Measurements from ENCODE around the gene SPARC. TPM values are rescaled to one million over a fixed set of nuclear protein-coding genes. Genes with fewer than 3 reads are reported as not detected.

Gene SPARC
- total RNA-seq, 2 experiments from 2014 or later, result 0.78 to 0.80 TPM

DNA sequence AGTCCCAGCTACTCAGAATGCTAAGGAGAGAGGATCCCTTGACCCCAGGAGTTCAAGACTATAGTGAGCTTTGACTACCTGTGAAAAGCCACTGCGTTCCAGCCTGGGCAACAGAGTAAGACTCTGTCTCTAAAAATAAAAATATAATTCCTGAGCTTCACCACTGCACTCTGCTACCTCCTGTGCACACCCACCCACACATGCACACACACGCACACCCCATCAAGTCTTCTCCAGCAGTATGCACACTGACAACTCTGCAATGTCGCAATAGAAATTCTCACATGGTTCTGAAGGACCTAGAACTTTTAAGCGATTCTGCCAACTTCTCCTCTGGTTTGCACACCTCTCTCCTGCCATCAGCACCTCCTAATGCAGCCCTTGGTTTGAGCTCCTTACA lies 48.1 kb downstream of the SPARC start:
- Histone ChIP-seq H3K4me3 (ENCODE audit: low read length) (no peak overlapping the region), H3K4me1 (ENCODE audit: insufficient read depth, low read length) (peaks cover 4% of the 10 kb centered on the region), H3K9me3 (ENCODE audit: control insufficient read depth in 1 of 2, insufficient read depth in 1 of 2, low read length in 2 of 2) (no peaks in the 10 kb centered on the region), H3K27ac (ENCODE audit: low read depth in 1 of 2, low read length in 2 of 2) (no peak overlapping the region), H3K27me3 (ENCODE audit: control insufficient read depth in 1 of 2, insufficient read depth in 2 of 2, low read length in 2 of 2) (no peaks in the 10 kb centered on the region), H3K36me3 (ENCODE audit: insufficient read depth, low read length) (no peaks in the 10 kb centered on the region)
- Mint-ChIP-seq H3K27ac (no peak overlapping the region), H3K36me3 (ENCODE audit: low read depth) (no peaks in the 10 kb centered on the region), H3K27me3 (no peaks in the 10 kb centered on the region), H3K4me3 (no peak overlapping the region), H3K4me1 (ENCODE audit: low read depth) (peaks cover 12% of the 10 kb centered on the region), H3K9me3 (no peaks in the 10 kb centered on the region)
- TF ChIP-seq, protein P1, sequence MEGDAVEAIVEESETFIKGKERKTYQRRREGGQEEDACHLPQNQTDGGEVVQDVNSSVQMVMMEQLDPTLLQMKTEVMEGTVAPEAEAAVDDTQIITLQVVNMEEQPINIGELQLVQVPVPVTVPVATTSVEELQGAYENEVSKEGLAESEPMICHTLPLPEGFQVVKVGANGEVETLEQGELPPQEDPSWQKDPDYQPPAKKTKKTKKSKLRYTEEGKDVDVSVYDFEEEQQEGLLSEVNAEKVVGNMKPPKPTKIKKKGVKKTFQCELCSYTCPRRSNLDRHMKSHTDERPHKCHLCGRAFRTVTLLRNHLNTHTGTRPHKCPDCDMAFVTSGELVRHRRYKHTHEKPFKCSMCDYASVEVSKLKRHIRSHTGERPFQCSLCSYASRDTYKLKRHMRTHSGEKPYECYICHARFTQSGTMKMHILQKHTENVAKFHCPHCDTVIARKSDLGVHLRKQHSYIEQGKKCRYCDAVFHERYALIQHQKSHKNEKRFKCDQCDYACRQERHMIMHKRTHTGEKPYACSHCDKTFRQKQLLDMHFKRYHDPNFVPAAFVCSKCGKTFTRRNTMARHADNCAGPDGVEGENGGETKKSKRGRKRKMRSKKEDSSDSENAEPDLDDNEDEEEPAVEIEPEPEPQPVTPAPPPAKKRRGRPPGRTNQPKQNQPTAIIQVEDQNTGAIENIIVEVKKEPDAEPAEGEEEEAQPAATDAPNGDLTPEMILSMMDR (IDR thresholded peaks at IDR 0.05), result no peak
- POLR2A ChIA-PET, result no interaction called here
- intact Hi-C loops (cut with DNase I, micrococcal nuclease), result no loop called here
- no peak for DNase-seq
- CTCF ChIA-PET, result interaction anchor here (0.9 to 1.1 kb wide), 2 partner anchors 13 to 27 kb away, joined by 3 to 5 read pairs; no protein-coding TSS in a partner anchor
- no peak for ATAC-seq (ENCODE audit: poor library complexity)

GRCh38 chr5:151637676-151638075 lies 49.0 kb downstream of the SPARC start:
- Histone ChIP-seq H3K9me3 (ENCODE audit: control insufficient read depth in 1 of 2, insufficient read depth in 1 of 2, low read length in 2 of 2) (no peaks in the 10 kb centered on the region), H3K4me3 (ENCODE audit: low read length) (no peak overlapping the region), H3K36me3 (ENCODE audit: insufficient read depth, low read length) (no peaks in the 10 kb centered on the region), H3K4me1 (ENCODE audit: insufficient read depth, low read length) (peaks cover 4% of the 10 kb centered on the region), H3K27ac (ENCODE audit: low read depth in 1 of 2, low read length in 2 of 2) (no peak overlapping the region), H3K27me3 (ENCODE audit: control insufficient read depth in 1 of 2, insufficient read depth in 2 of 2, low read length in 2 of 2) (no peaks in the 10 kb centered on the region)
- Mint-ChIP-seq H3K27ac (no peak overlapping the region), H3K9me3 (no peaks in the 10 kb centered on the region), H3K4me3 (no peak overlapping the region), H3K27me3 (no peaks in the 10 kb centered on the region), H3K36me3 (ENCODE audit: low read depth) (no peaks in the 10 kb centered on the region), H3K4me1 (ENCODE audit: low read depth) (peaks cover 12% of the 10 kb centered on the region)
- no peak for ATAC-seq (ENCODE audit: poor library complexity)
- POLR2A ChIA-PET, result no interaction called here
- CTCF ChIA-PET, result interaction anchor here (1.2 kb wide), 1 partner anchor 14 kb away, joined by 3 read pairs; no protein-coding TSS in a partner anchor
- TF ChIP-seq, protein P1 (IDR thresholded peaks at IDR 0.05), result no peak
- DNase-seq, result no peak
- intact Hi-C loops (cut with DNase I, micrococcal nuclease), result no loop called here

DNA sequence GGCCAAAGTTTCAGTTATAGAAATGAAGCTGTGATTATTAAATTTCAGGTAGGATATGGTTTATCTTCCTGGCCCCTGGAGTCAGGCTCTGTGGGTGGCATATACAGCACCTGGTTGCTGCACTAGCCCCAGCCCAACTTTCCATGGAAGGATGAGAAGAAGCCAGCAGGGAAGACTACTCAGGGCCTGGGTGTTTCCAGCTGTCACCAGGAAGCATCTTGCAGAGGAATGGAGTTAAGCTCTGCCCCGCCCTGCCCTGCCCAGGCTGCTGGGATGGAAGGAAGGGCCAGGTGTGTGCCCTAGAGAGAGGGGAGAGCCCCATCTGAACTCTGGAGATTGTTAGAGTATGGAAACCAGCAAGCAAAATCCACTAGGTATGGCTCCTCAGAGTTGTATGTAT lies 52.8 kb downstream of the SPARC start:
- POLR2A ChIA-PET, result no interaction called here
- H3K4me1 ChIP-seq (ENCODE audit: insufficient read depth, low read length), result no peaks in the 10 kb centered on the region
- no peak for ATAC-seq (ENCODE audit: poor library complexity)
- no peak overlapping the region for H3K27ac ChIP-seq (ENCODE audit: low read depth in 1 of 2, low read length in 2 of 2)
- intact Hi-C loops (cut with DNase I, micrococcal nuclease), result no loop called here
- H3K36me3 ChIP-seq (ENCODE audit: insufficient read depth, low read length), result no peaks in the 10 kb centered on the region
- H3K36me3 Mint-ChIP-seq (ENCODE audit: low read depth), result no peaks in the 10 kb centered on the region
- H3K4me1 Mint-ChIP-seq (ENCODE audit: low read depth), result no peaks in the 10 kb centered on the region
- no peak overlapping the region for H3K27ac Mint-ChIP-seq
- no peak overlapping the region for H3K4me3 ChIP-seq (ENCODE audit: low read length)
- CTCF ChIA-PET, result no interaction called here
- H3K4me3 Mint-ChIP-seq, result no peak overlapping the region
- no peaks in the 10 kb centered on the region for H3K27me3 ChIP-seq (ENCODE audit: control insufficient read depth in 1 of 2, insufficient read depth in 2 of 2, low read length in 2 of 2)
- H3K27me3 Mint-ChIP-seq, result peaks cover 10% of the 10 kb centered on the region
- H3K9me3 Mint-ChIP-seq, result no peaks in the 10 kb centered on the region
- no peaks in the 10 kb centered on the region for H3K9me3 ChIP-seq (ENCODE audit: control insufficient read depth in 1 of 2, insufficient read depth in 1 of 2, low read length in 2 of 2)
- TF ChIP-seq, protein P1 (IDR thresholded peaks at IDR 0.05), result no peak
- no peak for DNase-seq

Measured in CD4-positive, alpha-beta T cell (primary cell).